Tibial artery (tissue), 4 donors: ENCODE results near the gene C2CD4B.
A peak's percentile ranks its signal among the peaks of the same experiment; 100 is the strongest.

ENCODE experiments used
- DNase-seq, 2 donors: peaks; one replicate each; pipeline ENCODE4 v3.0.0-alpha.2; 2019
- H3K27ac ChIP-seq, 2 donors: fragments of 200-600 bp; sonication (generic) in 1 of 2; 1 replicate in 1 of 2; 2 replicates in 1 of 2; pipeline ENCODE4 v1.5.1; 2018 to 2019; ENCODE audit warnings: mild to moderate bottlenecking in 1 of 2
- H3K27me3 ChIP-seq, 2 donors: fragments of 200-600 bp; sonication (generic) in 1 of 2; one replicate each; pipeline versions ENCODE4 v1.5.1 to v1.6.0; 2016 to 2019
- H3K36me3 ChIP-seq, 3 donors: fragments of 200-600 bp; sonication (generic) in 2 of 3; one replicate each; pipeline ENCODE4 v1.5.1; 2016 to 2019; ENCODE audit warnings: mild to moderate bottlenecking in 2 of 3
- H3K4me1 ChIP-seq, 4 donors: fragments of 200-600 bp; sonication (generic) in 2 of 4; 1 replicate in 3 of 4; 2 replicates in 1 of 4; pipeline ENCODE4 v1.5.1; 2016 to 2019
- H3K4me3 ChIP-seq, 2 donors: fragments of 200-600 bp; sonication (generic) in 1 of 2; 1 replicate in 1 of 2; 2 replicates in 1 of 2; pipeline ENCODE4 v1.5.1; 2018 to 2019; ENCODE audit warnings: mild to moderate bottlenecking in 2 of 2
- H3K9me3 ChIP-seq, 3 donors: fragments of 200-600 bp; sonication (generic) in 1 of 3; one replicate each; pipeline ENCODE4 v1.5.1; 2016 to 2019
- intact Hi-C: fragments of 100-400 bp; cut with DNase I; formaldehyde crosslinking; loops from one replicate; pipeline ENCODE4 v1.15.0; 2023; ENCODE audit warnings: low total_unique reads
- TF ChIP-seq, protein P1 (sequence below), 2 experiments: fragments of 200-600 bp in 1 of 2; fragments of 450-650 bp in 1 of 2; IDR thresholded peaks; one replicate each; pipeline ENCODE4 v1.5.1; 2017 to 2019; ENCODE audit warnings: antibody characterized with exemption in 2 of 2, mild to moderate bottlenecking in 1 of 2, moderate library complexity in 1 of 2

The C2CD4B gene

DNA sequence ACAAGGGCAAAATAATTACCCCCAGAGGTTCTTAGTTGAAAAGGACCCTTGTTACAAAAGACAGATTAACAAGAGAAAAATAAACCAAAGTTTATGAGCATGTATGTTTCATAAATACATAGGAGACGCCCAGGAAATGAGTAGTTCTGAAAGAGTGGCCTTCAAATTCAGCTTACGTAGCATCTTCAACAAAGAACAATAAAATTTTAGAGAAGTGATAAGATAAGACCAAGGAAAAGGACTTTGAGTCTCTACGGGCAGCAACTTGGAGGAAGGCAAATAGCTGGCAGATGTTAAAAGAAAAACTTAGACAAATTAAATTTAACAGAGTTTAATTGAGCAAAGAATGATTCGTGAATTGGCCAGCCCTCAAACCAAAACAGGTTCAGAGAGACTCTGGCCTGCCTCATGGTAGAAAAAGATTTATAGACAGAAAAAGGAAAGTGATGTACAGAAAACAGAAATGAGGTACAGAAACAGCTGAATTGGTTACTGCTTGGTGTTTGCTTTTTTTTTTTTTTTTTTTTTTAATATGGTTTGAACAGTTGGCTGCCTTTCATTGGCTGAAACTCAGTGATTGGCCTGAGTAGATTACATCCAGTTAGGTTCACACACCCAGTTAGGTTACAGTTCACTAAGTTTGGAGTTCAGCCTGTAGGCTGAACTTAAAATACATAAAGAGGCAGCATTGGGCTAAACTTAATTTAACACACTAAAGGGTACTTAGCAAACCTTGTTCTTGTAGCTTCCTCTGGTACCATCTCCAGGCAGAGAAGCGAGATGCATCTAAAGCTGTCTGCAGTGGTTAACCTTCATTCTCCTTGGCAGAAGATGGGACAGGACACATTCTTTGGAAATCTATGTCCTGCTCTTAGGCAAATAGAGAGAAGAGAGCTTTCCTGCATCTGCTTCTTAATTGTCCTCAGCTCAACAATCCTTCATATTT, 23.2 kb downstream of the C2CD4B start:
- intact Hi-C loops: no loop called here

DNA sequence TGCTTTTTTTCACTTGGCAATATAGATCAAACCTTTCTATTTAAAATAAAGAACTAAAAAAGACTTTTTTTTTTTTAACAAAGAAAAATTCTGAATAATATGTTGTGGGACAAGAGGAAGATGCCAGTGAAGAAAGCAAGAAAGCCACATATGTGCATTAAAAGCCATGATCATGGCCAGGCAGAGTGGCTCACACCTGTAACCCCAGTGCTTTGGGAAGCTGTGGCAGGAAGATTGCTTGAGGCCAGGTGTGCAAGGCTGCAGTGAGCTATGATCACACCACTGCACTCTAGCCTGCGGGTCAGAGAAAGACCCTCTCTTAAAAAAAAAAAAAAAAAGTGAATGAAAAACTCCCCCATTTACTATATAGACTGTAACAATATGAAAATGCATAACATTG, 23.9 kb downstream of the C2CD4B start:
- Histone ChIP-seq H3K27me3 (no peaks in the 10 kb centered on the region), H3K4me3 (no peak overlapping the region), H3K9me3 (no peaks in the 10 kb centered on the region), H3K36me3 (no peaks in the 10 kb centered on the region), H3K27ac (no peak overlapping the region), H3K4me1 (no peaks in the 10 kb centered on the region)
- intact Hi-C loops: no loop called here
- DNase-seq: no peak
- TF ChIP-seq, protein P1, sequence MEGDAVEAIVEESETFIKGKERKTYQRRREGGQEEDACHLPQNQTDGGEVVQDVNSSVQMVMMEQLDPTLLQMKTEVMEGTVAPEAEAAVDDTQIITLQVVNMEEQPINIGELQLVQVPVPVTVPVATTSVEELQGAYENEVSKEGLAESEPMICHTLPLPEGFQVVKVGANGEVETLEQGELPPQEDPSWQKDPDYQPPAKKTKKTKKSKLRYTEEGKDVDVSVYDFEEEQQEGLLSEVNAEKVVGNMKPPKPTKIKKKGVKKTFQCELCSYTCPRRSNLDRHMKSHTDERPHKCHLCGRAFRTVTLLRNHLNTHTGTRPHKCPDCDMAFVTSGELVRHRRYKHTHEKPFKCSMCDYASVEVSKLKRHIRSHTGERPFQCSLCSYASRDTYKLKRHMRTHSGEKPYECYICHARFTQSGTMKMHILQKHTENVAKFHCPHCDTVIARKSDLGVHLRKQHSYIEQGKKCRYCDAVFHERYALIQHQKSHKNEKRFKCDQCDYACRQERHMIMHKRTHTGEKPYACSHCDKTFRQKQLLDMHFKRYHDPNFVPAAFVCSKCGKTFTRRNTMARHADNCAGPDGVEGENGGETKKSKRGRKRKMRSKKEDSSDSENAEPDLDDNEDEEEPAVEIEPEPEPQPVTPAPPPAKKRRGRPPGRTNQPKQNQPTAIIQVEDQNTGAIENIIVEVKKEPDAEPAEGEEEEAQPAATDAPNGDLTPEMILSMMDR (IDR thresholded peaks at IDR 0.05): no peak

More for the DNA sequence above, 23.2 kb downstream of the C2CD4B start:
- Histone ChIP-seq H3K4me1 (no peaks in the 10 kb centered on the region), H3K4me3 (no peak overlapping the region), H3K27me3 (no peaks in the 10 kb centered on the region), H3K36me3 (no peaks in the 10 kb centered on the region), H3K27ac (no peak overlapping the region), H3K9me3 (no peaks in the 10 kb centered on the region)
- DNase-seq: no peak
- TF ChIP-seq, protein P1 (IDR thresholded peaks at IDR 0.05): no peak

DNA sequence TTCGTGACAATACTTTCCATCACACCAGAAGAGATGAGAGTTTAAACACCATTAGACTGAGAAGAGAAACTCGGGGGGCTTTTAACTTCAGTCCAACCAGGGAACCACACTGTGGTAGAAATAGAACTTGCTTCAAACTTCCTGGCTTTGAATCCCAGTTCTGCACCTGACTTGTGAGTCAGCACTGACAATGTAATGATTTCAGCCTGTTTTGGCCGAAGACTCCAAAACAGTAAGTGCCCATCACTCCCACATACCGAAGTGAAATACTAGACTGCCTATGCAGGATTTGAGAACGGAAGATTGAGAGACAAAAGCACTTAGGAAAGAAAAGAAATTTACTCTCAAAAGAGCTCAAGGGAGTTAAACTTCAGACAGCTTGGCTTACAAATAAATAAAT, 27.0 kb downstream of the C2CD4B start:
- Histone ChIP-seq H3K4me3 (no peak overlapping the region), H3K9me3 (no peaks in the 10 kb centered on the region), H3K27ac (no peak overlapping the region), H3K4me1 (peaks cover 0 to 13% (median 5%) of the 10 kb centered on the region in 4 donors), H3K27me3 (no peaks in the 10 kb centered on the region), H3K36me3 (no peaks in the 10 kb centered on the region)
- intact Hi-C loops: no loop called here
- DNase-seq: no peak
- TF ChIP-seq, protein P1 (IDR thresholded peaks at IDR 0.05): no peak

DNA sequence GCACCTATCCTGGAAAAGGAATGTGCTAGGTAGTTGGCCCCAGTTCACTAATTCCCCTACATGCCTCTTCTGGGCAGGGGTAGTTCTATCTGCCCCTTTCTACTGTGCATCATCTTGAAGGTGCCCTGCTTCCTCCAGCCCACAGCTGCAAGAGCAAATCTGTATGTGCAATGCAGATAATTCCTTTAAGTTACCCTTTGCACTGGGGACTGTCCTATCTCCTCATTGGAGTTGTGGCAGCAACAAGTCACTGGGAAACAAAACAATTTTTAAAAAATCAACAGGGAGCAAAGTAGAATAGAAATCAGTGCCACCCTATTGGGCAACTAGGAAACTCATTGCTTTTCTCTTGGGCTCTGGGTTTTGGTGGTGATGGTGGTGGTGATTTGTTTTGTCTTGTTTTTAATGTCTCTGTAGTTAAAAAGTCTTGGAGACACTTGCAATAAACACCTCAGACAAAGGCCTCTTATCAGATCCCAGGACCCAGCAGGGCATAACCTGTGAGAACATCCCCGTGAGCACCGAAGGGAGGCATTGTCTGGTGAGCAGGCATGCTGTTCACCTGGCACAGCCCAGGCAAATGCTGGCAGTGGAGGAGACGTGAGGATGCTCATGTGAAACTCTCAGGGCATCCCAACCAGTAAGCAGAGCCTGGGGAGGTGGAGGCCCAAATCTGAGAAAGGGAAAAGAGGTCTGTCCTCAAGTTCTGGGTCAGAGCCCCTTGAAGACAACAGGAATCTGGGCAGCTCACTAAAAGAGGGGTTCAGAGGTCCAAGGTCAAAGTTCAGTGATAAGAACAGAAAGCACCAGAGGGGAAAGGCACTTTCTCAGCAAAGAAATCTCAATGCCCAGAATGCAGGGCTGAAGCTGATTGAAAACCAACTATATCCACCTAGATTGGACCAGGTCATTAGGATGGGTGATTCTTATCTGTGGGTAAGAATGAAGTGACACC, 27.9 kb downstream of the C2CD4B start:
- peaks cover 0 to 13% (median 5%) of the 10 kb centered on the region in 4 donors for H3K4me1 ChIP-seq

DNA sequence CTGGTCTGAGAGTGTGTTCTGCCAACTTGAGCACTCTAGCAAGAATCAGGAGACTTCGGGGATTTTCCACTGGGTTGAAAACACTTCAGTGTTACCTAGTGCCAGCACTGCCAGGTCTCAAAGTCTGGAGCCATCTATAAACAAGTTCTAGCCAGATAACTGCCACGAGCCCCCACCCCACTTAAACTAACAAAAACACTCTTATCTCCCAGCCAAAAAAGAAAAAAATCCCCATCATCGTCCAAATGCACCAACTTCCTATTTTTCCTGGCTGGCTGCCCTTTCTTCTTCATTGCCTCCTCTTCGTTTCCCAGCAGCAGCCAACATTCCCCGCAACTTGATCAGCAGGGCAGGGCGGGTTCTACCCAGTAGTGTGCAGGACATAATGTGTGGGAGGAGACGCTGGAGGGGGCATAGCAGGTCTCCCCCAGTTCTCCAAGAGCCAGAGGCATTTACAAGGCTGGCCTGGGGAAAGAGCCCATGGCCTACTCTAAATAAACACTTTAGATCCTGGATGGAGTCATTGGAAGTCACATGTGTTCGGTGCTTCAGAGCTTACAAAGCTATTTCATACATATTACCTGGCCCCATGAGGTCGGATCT, 29.5 kb downstream of the C2CD4B start:
- Histone ChIP-seq H3K9me3 (no peaks in the 10 kb centered on the region), H3K36me3 (no peaks in the 10 kb centered on the region), H3K27ac (peak overlapping the region; percentile 21 to 28), H3K4me1 (peaks cover 0 to 13% (median 5%) of the 10 kb centered on the region in 4 donors), H3K27me3 (no peaks in the 10 kb centered on the region), H3K4me3 (no peak overlapping the region)
- DNase-seq: no peak
- TF ChIP-seq, protein P1 (IDR thresholded peaks at IDR 0.05): no peak
- intact Hi-C loops: no loop called here

More for the DNA sequence above, 27.9 kb downstream of the C2CD4B start:
- H3K36me3 ChIP-seq: no peaks in the 10 kb centered on the region
- intact Hi-C loops: no loop called here
- no peak for DNase-seq
- H3K27me3 ChIP-seq: no peaks in the 10 kb centered on the region
- no peak overlapping the region for H3K4me3 ChIP-seq
- TF ChIP-seq, protein P1 (IDR thresholded peaks at IDR 0.05): no peak
- no peaks in the 10 kb centered on the region for H3K9me3 ChIP-seq
- no peak overlapping the region for H3K27ac ChIP-seq
